ENCODE measurements around the gene MPPED1. TPM values are rescaled to one million over a fixed set of nuclear protein-coding genes. Genes with fewer than 3 reads are reported as not detected.
A peak's percentile ranks its signal among the peaks of the same experiment; 100 is the strongest.

MPPED1 gene
- total RNA-seq, 2 donors from 2014 or later, result not detected

- no peak for DNase-seq (ENCODE audit: low spot score)
- intact Hi-C loops (cut with DNase I), result no loop called here
Measured at GRCh38 chr22:43504068-43504467, 92.3 kb downstream of the MPPED1 start.

- intact Hi-C loops (cut with DNase I), result no loop called here
- no peak for DNase-seq (ENCODE audit: low spot score)
Measured at GRCh38 chr22:43504666-43505261, 93.0 kb downstream of the MPPED1 start.

GRCh38 chr22:43505423-43505822, 93.6 kb downstream of the MPPED1 start:
- intact Hi-C loops (cut with DNase I), result no loop called here
- no peak for DNase-seq (ENCODE audit: low spot score)

GRCh38 chr22:43505896-43506295, 94.1 kb downstream of the MPPED1 start:
- no peak for DNase-seq (ENCODE audit: low spot score)
- intact Hi-C loops (cut with DNase I), result no loop called here

- intact Hi-C loops (cut with DNase I), result no loop called here
- DNase-seq (ENCODE audit: low spot score), result peak; percentile 64
Measured at GRCh38 chr22:43506487-43506886, 94.7 kb downstream of the MPPED1 start.

- intact Hi-C loops (cut with DNase I), result no loop called here
- peak; percentile 35 for DNase-seq (ENCODE audit: low spot score)
Measured at GRCh38 chr22:43507235-43507634, 95.4 kb downstream of the MPPED1 start.

GRCh38 chr22:43508489-43508888, 96.7 kb downstream of the MPPED1 start:
- intact Hi-C loops (cut with DNase I), result no loop called here
- DNase-seq (ENCODE audit: low spot score), result no peak

GRCh38 chr22:43509337-43509736, 97.5 kb downstream of the MPPED1 start:
- intact Hi-C loops (cut with DNase I), result no loop called here
- DNase-seq (ENCODE audit: low spot score), result no peak

GRCh38 chr22:43510281-43511070, 98.7 kb downstream of the MPPED1 start:
- DNase-seq (ENCODE audit: low spot score), result no peak
- intact Hi-C loops (cut with DNase I), result loop anchor here in 1 of 2 donors (10.0 kb wide), 1 partner anchor 1636 kb away; no protein-coding TSS in a partner anchor

- intact Hi-C loops (cut with DNase I), result loop anchor here in 1 of 2 donors (10.0 kb wide), 1 partner anchor 1637 kb away; no protein-coding TSS in a partner anchor
- no peak for DNase-seq (ENCODE audit: low spot score)
Measured at GRCh38 chr22:43511276-43511910, 99.6 kb downstream of the MPPED1 start.

GRCh38 chr22:43512279-43512678, 100.5 kb downstream of the MPPED1 start:
- DNase-seq (ENCODE audit: low spot score), result no peak
- intact Hi-C loops (cut with DNase I), result loop anchor here in 1 of 2 donors (10.0 kb wide), 1 partner anchor 1637 kb away; no protein-coding TSS in a partner anchor

- no peak for DNase-seq (ENCODE audit: low spot score)
- intact Hi-C loops (cut with DNase I), result loop anchor here in 1 of 2 donors (10.0 kb wide), 1 partner anchor 1640 kb away; no protein-coding TSS in a partner anchor
Measured at GRCh38 chr22:43514476-43515157, 102.8 kb downstream of the MPPED1 start.

- intact Hi-C loops (cut with DNase I), result loop anchor here in 1 of 2 donors (10.0 kb wide), 1 partner anchor 1641 kb away; no protein-coding TSS in a partner anchor
- DNase-seq (ENCODE audit: low spot score), result no peak
Measured at GRCh38 chr22:43515411-43515810, 103.6 kb downstream of the MPPED1 start.

GRCh38 chr22:43515902-43516301, 104.1 kb downstream of the MPPED1 start:
- no peak for DNase-seq (ENCODE audit: low spot score)
- intact Hi-C loops (cut with DNase I), result loop anchor here in 1 of 2 donors (10.0 kb wide), 1 partner anchor 1641 kb away; no protein-coding TSS in a partner anchor

- intact Hi-C loops (cut with DNase I), result loop anchor here in 1 of 2 donors (10.0 kb wide), 1 partner anchor 1642 kb away; no protein-coding TSS in a partner anchor
- DNase-seq (ENCODE audit: low spot score), result no peak
Measured at GRCh38 chr22:43516386-43516785, 104.6 kb downstream of the MPPED1 start.

GRCh38 chr22:43516996-43517635, 105.3 kb downstream of the MPPED1 start:
- intact Hi-C loops (cut with DNase I), result loop anchor here in 1 of 2 donors (10.0 kb wide), 1 partner anchor 1642 kb away; no protein-coding TSS in a partner anchor
- DNase-seq (ENCODE audit: low spot score), result no peak

GRCh38 chr22:43520632-43521039, 108.8 kb downstream of the MPPED1 start:
- intact Hi-C loops (cut with DNase I), result no loop called here
- DNase-seq (ENCODE audit: low spot score), result no peak

GRCh38 chr22:43521716-43522115, 109.9 kb downstream of the MPPED1 start:
- intact Hi-C loops (cut with DNase I), result no loop called here
- DNase-seq (ENCODE audit: low spot score), result peak; percentile 19
